RWPE1 (cell line): ENCODE measurements around the gene ALOX15.

Source experiments
- CTCF ChIA-PET: fragments of 350-600 bp; sonication (Branson Sonifier 250); formaldehyde crosslinking; extraction: SDS; loops from one replicate; lab custom pipeline; 2021; lab: Yijun Ruan, JAX
- POLR2A ChIA-PET: fragments of 400-600 bp; formaldehyde crosslinking; extraction: SDS; loops from one replicate; lab custom pipeline; 2020; ENCODE audit warnings: antibody characterized with exemption; ENCODE audit not compliant: low non-redundant PET; lab: Yijun Ruan, JAX
- DNase-seq: peaks from one replicate; pipeline ENCODE4 v3.0.0; 2012; ENCODE audit warnings: low spot score
- H3K27ac ChIP-seq: fragments of 450-650 bp; 2 replicates; pipeline ENCODE4 v1.5.1; 2017
- CTCF ChIP-seq: fragments of 450-650 bp; conservative IDR thresholded peaks from 2 replicates; pipeline ENCODE4 v1.5.1; 2017; ENCODE audit warnings: low read depth, mild to moderate bottlenecking

Gene ALOX15

GRCh38 chr17:4667166-4667565, 25.7 kb upstream of the ALOX15 start:
- no peak overlapping the region for H3K27ac ChIP-seq
- DNase-seq = no peak
- TF ChIP-seq CTCF = no peak
- POLR2A ChIA-PET = no interaction called here
- CTCF ChIA-PET = interaction anchor here (0.5 kb wide), 1 partner anchor 49 kb away, joined by 3 read pairs; no protein-coding TSS in a partner anchor

- DNase-seq = no peak
- CTCF ChIA-PET = interaction anchor here (0.6 kb wide), 1 partner anchor 241 kb away, joined by 6 read pairs; no protein-coding TSS in a partner anchor
- no peak overlapping the region for H3K27ac ChIP-seq
- POLR2A ChIA-PET = no interaction called here
- TF ChIP-seq CTCF = no peak
Observed at GRCh38 chr17:4666296-4666695, 24.8 kb upstream of the ALOX15 start.

GRCh38 chr17:4665027-4665426, 23.5 kb upstream of the ALOX15 start:
- no peak overlapping the region for H3K27ac ChIP-seq
- DNase-seq = no peak
- ChIA-PET POLR2A (no interaction called here), CTCF (interaction anchor here (0.6 kb wide), 1 partner anchor 1837 kb away, joined by 3 read pairs; no protein-coding TSS in a partner anchor)
- TF ChIP-seq CTCF = no peak

GRCh38 chr17:4664230-4664629, 22.8 kb upstream of the ALOX15 start:
- CTCF ChIA-PET = interaction anchor here (0.7 kb wide), 1 partner anchor 78 kb away, joined by 5 read pairs; no protein-coding TSS in a partner anchor
- DNase-seq = no peak
- H3K27ac ChIP-seq = no peak overlapping the region
- POLR2A ChIA-PET = no interaction called here
- no peak for TF ChIP-seq CTCF

- CTCF ChIA-PET = interaction anchor here (0.7 kb wide), 1 partner anchor 77 kb away, joined by 5 read pairs; no protein-coding TSS in a partner anchor
- no peak overlapping the region for H3K27ac ChIP-seq
- no peak for DNase-seq
- POLR2A ChIA-PET = no interaction called here
- no peak for TF ChIP-seq CTCF
Observed at GRCh38 chr17:4663711-4664110, 22.2 kb upstream of the ALOX15 start.

- TF ChIP-seq CTCF = no peak
- CTCF ChIA-PET = interaction anchor here (0.5 kb wide), 1 partner anchor 33 kb away, joined by 3 read pairs; no protein-coding TSS in a partner anchor
- no peak for DNase-seq
- H3K27ac ChIP-seq = no peak overlapping the region
- POLR2A ChIA-PET = no interaction called here
Observed at GRCh38 chr17:4658478-4659305, 17.2 kb upstream of the ALOX15 start.
